PC-9 (cell line): Measurements from ENCODE around the gene SERAC1.

ENCODE experiments used
- CTCF ChIP-seq: fragments of 200-600 bp; sonication (generic); conservative IDR thresholded peaks from 2 replicates; pipeline ENCODE4 v1.6.1; 2017; ENCODE audit warnings: mixed run types, antibody characterized with exemption, mild to moderate bottlenecking, moderate library complexity
- EZH2 ChIP-seq: fragments of 200-600 bp; sonication (generic); IDR thresholded peaks from 2 replicates; pipeline ENCODE4 v1.8.0; 2017; ENCODE audit warnings: antibody characterized with exemption, low read depth

- TF ChIP-seq CTCF (no peak), EZH2 (no peak)
Measured at GRCh38 chr6:158095031-158095430, 73.0 kb downstream of the SERAC1 start.
